Right lobe of liver (tissue), 4 donors: ENCODE data around the gene FZD2.

Source experiments
- POLR2A ChIP-seq: fragments of 450-650 bp; IDR thresholded peaks from one replicate; pipeline ENCODE4 v1.6.1; 2017; ENCODE audit warnings: antibody characterized with exemption, mild to moderate bottlenecking
- TF ChIP-seq, protein P1 (sequence below), 4 donors: fragments of 200-600 bp in 3 of 4; fragments of 450-650 bp in 1 of 4; IDR thresholded peaks; one replicate each; pipeline versions ENCODE4 v1.5.1 to v1.8.0; 2016 to 2022; ENCODE audit warnings: antibody characterized with exemption in 4 of 4, mild to moderate bottlenecking in 2 of 4
- donor health status: DM: no; HTN: no; CAD: no.
- donor health status: DM: no; HTN: no; CAD: no.
- donor health status: DM: no; HTN: yes; CAD: no.

DNA sequence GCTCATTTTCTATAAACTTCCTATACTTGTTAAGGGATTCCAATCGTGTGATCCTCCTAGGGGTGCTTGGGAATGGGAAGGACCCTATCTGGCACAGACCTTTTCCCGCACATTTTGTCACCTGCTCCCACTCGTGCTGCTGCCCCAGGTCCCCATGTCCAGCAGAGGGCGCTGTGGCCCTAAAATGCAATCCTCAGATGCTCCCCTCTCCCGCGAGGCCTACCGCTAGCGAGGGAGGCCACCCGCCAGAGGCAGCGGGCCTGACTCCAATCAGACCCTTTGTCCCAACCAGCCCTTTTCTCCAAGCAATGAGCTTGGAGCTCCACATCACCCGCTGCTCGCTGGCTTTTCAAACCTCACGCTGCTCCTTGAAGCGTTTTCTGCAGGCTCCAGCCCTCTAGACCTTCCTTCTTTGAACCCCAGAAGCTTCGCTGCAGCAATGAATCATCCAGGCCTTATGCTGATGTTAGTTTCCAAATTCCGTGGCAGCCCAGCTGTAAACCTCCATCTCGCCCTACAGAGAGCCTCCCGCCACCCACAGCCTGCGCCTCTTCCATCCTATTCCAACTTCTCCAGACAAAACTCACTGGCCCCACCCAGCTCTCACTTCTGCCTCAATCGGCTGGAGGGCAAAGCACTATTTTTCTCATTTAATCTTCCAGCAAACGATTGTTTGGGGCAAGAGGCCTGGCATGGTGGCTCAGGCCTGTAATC lies 23.6 kb upstream of the FZD2 start:
- TF ChIP-seq, protein P1, sequence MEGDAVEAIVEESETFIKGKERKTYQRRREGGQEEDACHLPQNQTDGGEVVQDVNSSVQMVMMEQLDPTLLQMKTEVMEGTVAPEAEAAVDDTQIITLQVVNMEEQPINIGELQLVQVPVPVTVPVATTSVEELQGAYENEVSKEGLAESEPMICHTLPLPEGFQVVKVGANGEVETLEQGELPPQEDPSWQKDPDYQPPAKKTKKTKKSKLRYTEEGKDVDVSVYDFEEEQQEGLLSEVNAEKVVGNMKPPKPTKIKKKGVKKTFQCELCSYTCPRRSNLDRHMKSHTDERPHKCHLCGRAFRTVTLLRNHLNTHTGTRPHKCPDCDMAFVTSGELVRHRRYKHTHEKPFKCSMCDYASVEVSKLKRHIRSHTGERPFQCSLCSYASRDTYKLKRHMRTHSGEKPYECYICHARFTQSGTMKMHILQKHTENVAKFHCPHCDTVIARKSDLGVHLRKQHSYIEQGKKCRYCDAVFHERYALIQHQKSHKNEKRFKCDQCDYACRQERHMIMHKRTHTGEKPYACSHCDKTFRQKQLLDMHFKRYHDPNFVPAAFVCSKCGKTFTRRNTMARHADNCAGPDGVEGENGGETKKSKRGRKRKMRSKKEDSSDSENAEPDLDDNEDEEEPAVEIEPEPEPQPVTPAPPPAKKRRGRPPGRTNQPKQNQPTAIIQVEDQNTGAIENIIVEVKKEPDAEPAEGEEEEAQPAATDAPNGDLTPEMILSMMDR (IDR thresholded peaks at IDR 0.05), result peak; percentile 69 to 86 (median 78)
- no peak for TF ChIP-seq POLR2A
